ENCODE data around the gene NIN. TPM values are rescaled to one million over a fixed set of nuclear protein-coding genes. Genes with fewer than 3 reads are reported as not detected.

NIN gene
- total RNA-seq, 1 experiment from 2014 or later = 16.0 TPM

- no peak for DNase-seq (ENCODE audit: low read depth)
These were observed 7.0 kb upstream of the NIN start for GRCh38 chr14:50837850-50838470.

GRCh38 chr14:50837271-50837670 lies 6.3 kb upstream of the NIN start:
- no peak for DNase-seq (ENCODE audit: low read depth)

- DNase-seq (ENCODE audit: low read depth) = peak; percentile 68
These were observed 5.6 kb upstream of the NIN start for GRCh38 chr14:50836515-50836914.

GRCh38 chr14:50835280-50835679 lies 4.3 kb upstream of the NIN start:
- DNase-seq (ENCODE audit: low read depth) = no peak

- DNase-seq (ENCODE audit: low read depth) = no peak
These were observed 3.9 kb upstream of the NIN start for GRCh38 chr14:50834802-50835276.

GRCh38 chr14:50832935-50833630 lies 2.1 kb upstream of the NIN start:
- DNase-seq (ENCODE audit: low read depth) = no peak

GRCh38 chr14:50831726-50832168 lies 785 bp upstream of the NIN start:
- DNase-seq (ENCODE audit: low read depth) = peak; percentile 16

GRCh38 chr14:50830044-50830931 lies 674 bp downstream of the NIN start:
- peak; percentile 54 for DNase-seq (ENCODE audit: low read depth)

GRCh38 chr14:50829489-50830043 lies 1.4 kb downstream of the NIN start:
- no peak for DNase-seq (ENCODE audit: low read depth)

- DNase-seq (ENCODE audit: low read depth) = no peak
These were observed 2.1 kb downstream of the NIN start for GRCh38 chr14:50828721-50829488.

- no peak for DNase-seq (ENCODE audit: low read depth)
These were observed 4.3 kb downstream of the NIN start for GRCh38 chr14:50826681-50827080.

- DNase-seq (ENCODE audit: low read depth) = no peak
These were observed 5.7 kb downstream of the NIN start for GRCh38 chr14:50825307-50825706.

GRCh38 chr14:50823762-50824636 lies 7.0 kb downstream of the NIN start:
- DNase-seq (ENCODE audit: low read depth) = peak; percentile 40

- no peak for DNase-seq (ENCODE audit: low read depth)
These were observed 7.8 kb downstream of the NIN start for GRCh38 chr14:50823051-50823761.

- DNase-seq (ENCODE audit: low read depth) = no peak
These were observed 8.4 kb downstream of the NIN start for GRCh38 chr14:50822501-50823042.

- DNase-seq (ENCODE audit: low read depth) = no peak
These were observed 9.2 kb downstream of the NIN start for GRCh38 chr14:50821510-50822464.

- DNase-seq (ENCODE audit: low read depth) = no peak
These were observed 10.0 kb downstream of the NIN start for GRCh38 chr14:50820786-50821509.
